Measurements from ENCODE around the gene XRCC1.

DNA sequence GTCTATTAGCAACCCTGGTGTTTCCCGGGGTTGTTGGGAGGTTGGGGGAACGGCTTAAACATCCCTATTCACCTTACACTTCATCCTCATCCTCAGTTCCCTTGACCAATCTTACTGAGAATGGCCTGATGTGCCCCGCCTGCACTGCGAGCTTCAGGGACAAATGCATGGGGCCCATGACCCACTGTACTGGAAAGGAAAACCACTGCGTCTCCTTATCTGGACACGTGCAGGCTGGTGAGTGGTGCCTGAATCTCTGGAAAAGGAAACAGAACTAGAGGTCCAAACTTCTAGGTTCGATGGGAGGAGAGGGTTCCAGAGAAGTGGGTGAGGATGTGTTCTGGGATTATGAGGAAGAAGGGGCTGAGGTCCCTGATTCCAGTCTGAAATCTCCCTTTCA is 6.1 kb upstream of the XRCC1 start:
- TF ChIP-seq NFIC (IDR thresholded peaks at IDR 0.05; ENCODE audit: borderline replicate concordance) = no peak
- no peak for TF ChIP-seq REST (IDR thresholded peaks at IDR 0.05; ENCODE audit: low read depth, low read length)
- no peak for TF ChIP-seq TAF1 (IDR thresholded peaks at IDR 0.05; ENCODE audit: borderline replicate concordance, low read depth, low read length)
- TF ChIP-seq EP300 (IDR thresholded peaks at IDR 0.05; ENCODE audit: borderline replicate concordance in 1 of 2, low read depth in 1 of 2, low read length in 1 of 2) = no peak
- TF ChIP-seq, protein P1, sequence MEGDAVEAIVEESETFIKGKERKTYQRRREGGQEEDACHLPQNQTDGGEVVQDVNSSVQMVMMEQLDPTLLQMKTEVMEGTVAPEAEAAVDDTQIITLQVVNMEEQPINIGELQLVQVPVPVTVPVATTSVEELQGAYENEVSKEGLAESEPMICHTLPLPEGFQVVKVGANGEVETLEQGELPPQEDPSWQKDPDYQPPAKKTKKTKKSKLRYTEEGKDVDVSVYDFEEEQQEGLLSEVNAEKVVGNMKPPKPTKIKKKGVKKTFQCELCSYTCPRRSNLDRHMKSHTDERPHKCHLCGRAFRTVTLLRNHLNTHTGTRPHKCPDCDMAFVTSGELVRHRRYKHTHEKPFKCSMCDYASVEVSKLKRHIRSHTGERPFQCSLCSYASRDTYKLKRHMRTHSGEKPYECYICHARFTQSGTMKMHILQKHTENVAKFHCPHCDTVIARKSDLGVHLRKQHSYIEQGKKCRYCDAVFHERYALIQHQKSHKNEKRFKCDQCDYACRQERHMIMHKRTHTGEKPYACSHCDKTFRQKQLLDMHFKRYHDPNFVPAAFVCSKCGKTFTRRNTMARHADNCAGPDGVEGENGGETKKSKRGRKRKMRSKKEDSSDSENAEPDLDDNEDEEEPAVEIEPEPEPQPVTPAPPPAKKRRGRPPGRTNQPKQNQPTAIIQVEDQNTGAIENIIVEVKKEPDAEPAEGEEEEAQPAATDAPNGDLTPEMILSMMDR (IDR thresholded peaks at IDR 0.05) = no peak
- no peak for TF ChIP-seq YY1 (IDR thresholded peaks at IDR 0.05; ENCODE audit: low read depth)
- no peak for TF ChIP-seq RAD21 (IDR thresholded peaks at IDR 0.05; ENCODE audit: low read length)
- no peak for TF ChIP-seq MAX (IDR thresholded peaks at IDR 0.05; ENCODE audit: low read depth)
- no peak for TF ChIP-seq RCOR1 (IDR thresholded peaks at IDR 0.05; ENCODE audit: low read length)
- TF ChIP-seq CHD2 (IDR thresholded peaks at IDR 0.05; ENCODE audit: low read length, partially characterized antibody) = no peak
- TF ChIP-seq, protein P2, sequence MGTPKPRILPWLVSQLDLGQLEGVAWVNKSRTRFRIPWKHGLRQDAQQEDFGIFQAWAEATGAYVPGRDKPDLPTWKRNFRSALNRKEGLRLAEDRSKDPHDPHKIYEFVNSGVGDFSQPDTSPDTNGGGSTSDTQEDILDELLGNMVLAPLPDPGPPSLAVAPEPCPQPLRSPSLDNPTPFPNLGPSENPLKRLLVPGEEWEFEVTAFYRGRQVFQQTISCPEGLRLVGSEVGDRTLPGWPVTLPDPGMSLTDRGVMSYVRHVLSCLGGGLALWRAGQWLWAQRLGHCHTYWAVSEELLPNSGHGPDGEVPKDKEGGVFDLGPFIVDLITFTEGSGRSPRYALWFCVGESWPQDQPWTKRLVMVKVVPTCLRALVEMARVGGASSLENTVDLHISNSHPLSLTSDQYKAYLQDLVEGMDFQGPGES (IDR thresholded peaks at IDR 0.05; ENCODE audit: low read depth, low read length) = no peak
- no peak for TF ChIP-seq RFX5 (IDR thresholded peaks at IDR 0.05; ENCODE audit: low read length)

Measured in SK-N-SH (cell line).